Testis (tissue), 2 donors: Measurements from ENCODE around the gene GATAD2A.

Source experiments
- CTCF ChIP-seq, 3 experiments: fragments of 450-650 bp in 2 of 3; fragments of 200-600 bp in 1 of 3; sonication (generic) in 1 of 3; IDR thresholded peaks; one replicate each; pipeline ENCODE4 v1.5.1; 2016 to 2019; ENCODE audit warnings: antibody characterized with exemption in 3 of 3, mild to moderate bottlenecking in 2 of 3, moderate library complexity in 1 of 3
- POLR2A ChIP-seq: fragments of 450-650 bp; IDR thresholded peaks from one replicate; pipeline ENCODE4 v1.6.1; 2017; ENCODE audit warnings: antibody characterized with exemption, mild to moderate bottlenecking, moderate library complexity

- no peak for TF ChIP-seq CTCF (IDR thresholded peaks at IDR 0.05)
- no peak for TF ChIP-seq POLR2A
Observed at GRCh38 chr19:19459707-19460251, 54.3 kb downstream of the GATAD2A start.
